Stimulated activated CD4-positive, alpha-beta T cell treated with anti-CD3 and anti-CD28 coated beads, Interleukin-15, amount 100 ng/mL, for 24 hours (primary cell): ENCODE results near the gene TRAPPC12.
"Not testable (repeated sequence)": the region's sequence is repeated elsewhere in the genome, so short reads cannot be mapped to it uniquely, and the experiment has no call there.

Experiments
- DNase-seq: peaks from one replicate; pipeline ENCODE4 v3.0.0-alpha.2; 2020

Gene TRAPPC12

DNA sequence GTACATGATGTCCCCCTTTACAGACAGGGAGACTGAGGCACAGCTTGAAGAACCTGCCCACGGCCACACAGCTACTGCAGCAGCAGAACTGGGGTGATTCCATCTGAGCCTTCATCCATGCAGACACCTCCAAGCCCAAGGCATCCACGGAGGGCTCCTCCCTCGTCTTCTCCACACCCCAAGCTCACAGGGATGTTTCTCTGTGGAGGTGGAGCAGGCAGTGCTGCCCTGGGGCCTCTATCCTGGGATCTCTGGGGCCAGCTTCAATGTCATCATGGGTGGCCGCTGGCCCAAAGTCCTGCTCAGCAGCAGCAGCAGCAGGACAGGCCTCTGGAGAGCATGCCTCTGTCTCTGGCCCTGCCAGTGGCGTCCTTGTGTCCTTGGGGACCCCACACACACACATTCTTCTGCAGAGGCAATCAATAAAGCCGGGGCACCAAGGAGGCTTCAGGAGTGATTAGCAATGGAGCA lies 108.6 kb downstream of the TRAPPC12 start:
- DNase-seq, result no peak

DNA sequence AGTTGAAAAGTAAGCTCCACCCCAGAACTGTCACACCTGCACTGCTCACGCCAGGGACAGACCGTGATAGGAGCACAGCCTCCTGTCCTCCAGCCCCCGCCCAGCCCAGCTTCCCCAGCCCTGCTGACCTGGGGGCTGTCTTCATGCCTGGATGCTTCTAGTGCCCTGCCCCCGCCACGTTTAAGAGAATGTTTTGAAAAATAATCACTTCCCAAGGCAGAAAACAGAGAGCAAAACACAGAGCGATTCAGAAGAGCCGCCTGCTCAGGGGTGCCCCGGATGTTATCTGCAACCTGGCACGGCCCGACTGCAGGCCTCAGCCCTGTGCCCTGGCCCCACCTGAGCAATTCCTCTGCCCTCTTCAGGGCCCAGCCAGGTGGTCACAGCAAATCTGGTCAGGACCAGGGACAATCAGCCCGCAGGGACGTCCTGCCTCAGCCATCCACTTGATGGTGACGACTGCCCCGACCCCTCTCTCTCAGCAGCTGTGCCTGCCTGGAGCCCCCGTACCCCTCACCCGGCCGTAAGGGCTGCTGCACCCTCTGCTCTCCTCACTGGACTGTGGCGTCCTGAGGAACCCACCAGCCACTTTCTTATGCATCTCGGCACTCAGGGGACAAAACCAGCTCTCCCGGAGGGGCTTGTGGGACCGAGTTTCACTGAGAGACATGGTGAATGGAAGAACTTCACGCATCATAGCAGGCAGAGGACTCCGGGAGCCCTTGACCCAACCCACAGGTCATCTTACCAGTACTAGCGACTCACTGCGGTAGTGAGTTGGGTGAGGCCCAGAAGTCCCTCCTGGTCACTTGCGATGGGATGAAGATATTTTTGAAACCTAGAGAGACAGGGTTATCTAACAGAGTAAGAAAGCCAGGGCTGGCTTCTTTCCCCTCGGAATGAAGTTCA lies 109.6 kb downstream of the TRAPPC12 start:
- DNase-seq, result no peak

GRCh38 chr2:3489764-3490115 lies 110.2 kb downstream of the TRAPPC12 start:
- no peak for DNase-seq

- DNase-seq, result no peak
These were observed 111.0 kb downstream of the TRAPPC12 start for GRCh38 chr2:3490191-3491170.

- no peak for DNase-seq
These were observed 111.8 kb downstream of the TRAPPC12 start for GRCh38 chr2:3491306-3491705.

DNA sequence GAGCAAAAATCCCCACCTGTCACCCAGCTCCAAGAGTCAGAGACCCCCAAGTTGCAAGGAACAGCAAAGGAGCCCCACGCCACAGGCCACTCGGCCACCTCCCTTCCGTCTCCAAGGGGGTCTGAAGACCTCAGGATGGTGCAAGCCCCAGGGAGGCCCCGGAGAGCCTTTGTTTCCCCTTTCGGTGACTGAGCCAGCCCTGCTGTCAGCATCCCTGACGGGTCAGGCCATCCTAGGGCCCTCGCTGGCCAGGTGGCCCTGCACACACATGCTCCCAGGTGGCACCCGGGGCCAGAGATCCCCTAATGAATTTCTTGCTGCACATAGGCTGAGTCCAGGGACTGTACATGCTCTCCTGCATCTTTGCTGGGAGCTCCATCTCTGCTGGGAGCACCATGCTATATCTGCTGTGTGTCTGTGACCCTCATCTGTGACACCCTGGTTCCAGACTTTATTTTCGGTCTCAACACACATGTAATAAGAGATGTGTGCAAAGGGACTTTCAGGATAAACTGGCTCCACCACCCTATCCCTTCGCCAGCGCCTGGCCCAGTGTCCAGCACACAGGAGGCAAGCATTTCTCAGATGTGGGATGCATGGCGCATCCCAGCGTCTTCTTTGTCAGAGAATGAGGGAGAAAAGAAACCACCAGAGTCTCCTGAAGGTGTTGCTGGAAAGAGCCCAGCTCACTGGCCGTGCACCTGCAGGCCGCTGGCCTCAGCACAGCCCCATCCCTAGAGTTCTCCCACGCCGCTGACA lies 112.4 kb downstream of the TRAPPC12 start:
- no peak for DNase-seq

GRCh38 chr2:3492475-3492787 lies 112.9 kb downstream of the TRAPPC12 start:
- not testable (repeated sequence) for DNase-seq

GRCh38 chr2:3492951-3493614 lies 113.6 kb downstream of the TRAPPC12 start:
- no peak for DNase-seq

- DNase-seq, result no peak
These were observed 114.1 kb downstream of the TRAPPC12 start for GRCh38 chr2:3493615-3494007.

GRCh38 chr2:3494984-3495666 lies 115.6 kb downstream of the TRAPPC12 start:
- DNase-seq, result no peak

DNA sequence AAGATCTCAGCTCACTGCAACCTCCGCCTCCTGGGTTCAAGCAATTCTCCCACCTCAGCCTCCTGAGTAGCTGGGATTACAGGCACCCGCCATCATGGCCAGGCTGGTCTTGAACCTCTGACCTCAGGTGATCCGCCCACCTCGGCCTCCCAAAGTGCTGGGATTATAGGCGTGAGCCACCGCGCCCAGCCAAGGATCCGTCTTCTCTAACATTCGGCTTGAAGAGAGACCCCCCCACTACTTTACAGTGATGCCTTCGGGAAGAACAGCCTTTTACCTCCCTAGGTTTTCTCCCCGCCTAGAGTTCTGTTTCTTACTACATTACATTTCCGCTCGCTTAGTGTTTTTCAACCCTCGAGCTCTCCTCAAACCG lies 117.2 kb downstream of the TRAPPC12 start:
- not testable (repeated sequence) for DNase-seq

DNA sequence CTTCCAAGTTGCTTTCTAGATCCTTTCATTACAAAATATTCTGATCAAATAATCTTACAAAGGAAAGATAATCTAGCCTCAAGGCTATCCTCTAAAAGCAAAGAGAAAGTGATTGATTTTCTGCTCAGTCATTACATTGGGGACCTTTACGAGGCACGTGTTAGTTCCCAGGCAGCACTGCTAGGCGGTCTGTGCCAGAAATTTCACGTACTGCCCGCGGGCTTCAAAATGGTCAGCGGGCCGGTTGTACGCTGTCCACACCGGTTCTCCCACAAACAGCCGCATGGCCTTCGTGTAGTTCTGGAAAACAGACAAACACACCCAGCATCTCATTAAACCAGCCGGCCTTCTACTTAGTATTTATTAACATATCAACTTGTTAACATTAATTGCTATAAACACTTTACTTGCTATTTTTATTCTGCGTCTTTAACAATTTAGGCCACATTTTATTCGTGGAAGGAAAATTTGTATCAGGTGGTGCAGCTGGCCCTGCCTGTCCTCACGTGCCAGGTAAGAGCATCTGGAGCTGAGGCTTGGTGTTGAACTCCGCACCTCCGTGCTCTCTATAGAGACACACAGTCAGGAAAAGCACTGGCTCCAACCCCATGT lies 119.4 kb downstream of the TRAPPC12 start:
- no peak for DNase-seq

DNA sequence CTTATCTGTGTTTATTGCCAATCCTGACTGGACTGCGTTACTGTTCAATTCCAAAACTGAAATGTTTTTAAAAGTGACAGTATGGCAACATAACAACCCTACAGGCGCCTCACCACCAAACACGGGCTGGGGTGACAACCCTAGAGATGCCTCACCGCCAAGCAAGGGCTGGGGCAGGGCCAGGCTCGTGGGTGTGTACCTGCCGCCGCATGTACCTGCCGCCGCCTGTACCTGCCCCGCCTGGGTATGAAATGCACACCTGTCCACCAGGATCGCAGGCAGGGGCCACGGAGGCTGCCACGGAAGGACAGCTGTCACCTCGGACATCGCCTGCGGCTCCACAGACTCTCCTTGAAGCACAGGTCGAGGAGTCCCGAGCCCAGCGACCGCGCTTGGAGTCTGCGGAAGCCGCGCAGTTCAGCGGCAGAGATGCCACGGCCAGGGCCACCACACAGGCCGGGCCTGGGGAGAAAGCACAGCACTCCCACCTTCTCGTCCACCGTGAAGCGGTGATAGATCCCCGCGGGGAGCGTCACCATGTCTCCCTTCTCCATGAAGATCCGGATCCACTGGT lies 120.9 kb downstream of the TRAPPC12 start:
- no peak for DNase-seq

DNA sequence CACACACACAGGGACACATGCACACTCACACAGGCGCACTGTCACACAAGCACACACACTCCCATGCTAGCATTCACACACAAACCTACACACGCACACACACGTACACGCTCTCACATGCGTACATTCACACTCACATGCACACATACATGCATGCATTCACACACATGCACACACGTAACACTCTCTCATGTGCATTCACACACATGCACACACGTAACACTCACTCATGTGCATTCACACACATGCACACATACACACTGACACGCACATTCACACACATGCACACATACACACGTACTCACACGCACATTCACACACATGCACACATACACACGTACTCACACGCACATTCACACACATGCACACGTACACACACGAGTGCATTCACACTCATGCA lies 123.6 kb downstream of the TRAPPC12 start:
- DNase-seq, result no peak

- DNase-seq, result no peak
These were observed 124.0 kb downstream of the TRAPPC12 start for GRCh38 chr2:3503483-3503882.

- no peak for DNase-seq
These were observed 125.2 kb downstream of the TRAPPC12 start for GRCh38 chr2:3504741-3505140.

DNA sequence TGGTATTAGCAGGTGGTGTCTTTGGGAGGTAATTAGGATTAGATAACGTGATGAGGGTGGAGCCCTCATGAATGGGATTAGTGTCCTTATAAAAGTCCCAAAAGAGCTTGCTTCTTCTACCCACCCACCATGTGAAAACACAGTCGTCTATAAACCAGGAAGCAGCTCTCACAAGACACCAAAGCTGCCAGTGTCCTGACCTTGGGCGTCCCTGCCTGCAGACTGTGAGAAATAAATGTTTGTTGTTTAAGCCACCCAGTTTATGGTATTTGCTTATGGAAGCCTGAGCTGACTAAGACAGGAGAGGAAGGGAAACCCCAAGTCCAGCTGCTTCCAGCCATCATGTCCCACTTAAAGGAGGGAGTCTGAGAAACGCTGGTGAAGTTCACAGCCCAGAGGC lies 126.3 kb downstream of the TRAPPC12 start:
- DNase-seq, result no peak

GRCh38 chr2:3512086-3512485 lies 132.6 kb downstream of the TRAPPC12 start:
- no peak for DNase-seq

DNA sequence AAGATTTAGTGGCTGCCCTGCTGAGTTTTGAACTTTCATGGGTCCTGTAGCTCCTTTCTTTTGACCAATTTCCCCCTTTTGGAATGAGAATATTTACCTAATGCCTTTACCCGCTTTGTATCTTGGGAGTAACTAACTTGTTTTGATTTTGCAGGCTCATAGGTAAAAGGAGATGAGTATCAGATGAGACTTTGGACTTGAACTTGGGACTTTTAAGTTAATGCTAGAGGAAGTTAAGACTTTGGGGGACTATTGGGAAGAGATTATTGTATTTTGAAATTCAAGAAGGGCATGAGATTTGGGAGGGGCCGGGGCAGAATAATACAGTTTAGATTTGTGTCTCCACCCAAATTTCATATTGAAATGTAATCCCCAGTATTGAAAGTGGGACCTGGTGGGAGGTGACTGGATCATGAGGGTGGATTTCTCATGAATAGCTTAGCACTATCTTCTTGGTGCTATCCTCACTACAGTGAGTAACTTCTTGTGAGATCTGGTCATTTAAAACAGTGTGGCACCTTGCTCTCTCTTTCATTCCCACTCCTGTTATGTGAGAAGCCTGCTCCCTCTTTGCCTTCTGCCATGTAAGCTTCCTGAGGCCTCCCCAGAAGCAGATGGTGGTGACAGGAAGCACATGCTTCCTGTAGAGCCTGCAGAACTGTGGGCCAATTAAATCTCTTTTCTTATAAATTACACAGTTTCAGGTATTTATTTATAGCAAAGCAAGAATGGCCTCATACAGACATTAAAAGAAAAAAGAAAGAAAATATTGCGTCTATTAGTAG lies 133.7 kb downstream of the TRAPPC12 start:
- DNase-seq, result no peak

DNA sequence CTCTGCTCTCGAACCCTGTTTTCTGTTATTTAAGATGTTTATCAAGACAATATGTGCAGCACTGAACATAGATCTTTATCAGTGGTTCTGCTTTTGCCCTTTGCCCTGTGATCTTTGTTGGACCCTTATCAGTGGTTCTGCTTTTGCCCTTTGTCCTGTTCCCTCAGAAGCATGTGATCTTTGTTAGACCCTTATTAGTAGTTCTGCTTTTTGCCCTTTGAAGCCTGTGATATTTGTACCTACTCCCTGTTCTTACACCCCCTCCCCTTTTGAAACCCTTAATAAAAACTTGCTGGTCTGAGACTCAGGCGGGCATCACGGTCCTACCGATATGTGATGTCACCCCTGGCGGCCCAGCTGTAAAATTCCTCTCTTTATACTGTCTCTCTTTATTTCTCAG lies 135.9 kb downstream of the TRAPPC12 start:
- DNase-seq, result not testable (repeated sequence)
